Neutrophil (primary cell): ENCODE measurements around the gene ZIC1.

ENCODE experiments used
- H3K27ac ChIP-seq: fragments of 200-600 bp; sonication (generic); 2 replicates; pipeline ENCODE4 v1.5.1; 2016; ENCODE audit warnings: mild to moderate bottlenecking, moderate library complexity
- H3K27me3 ChIP-seq: fragments of 200-600 bp; sonication (generic); 2 replicates; pipeline ENCODE4 v1.6.0; 2016; ENCODE audit warnings: mild to moderate bottlenecking
- H3K36me3 ChIP-seq: fragments of 200-600 bp; sonication (generic); 2 replicates; pipeline ENCODE4 v1.5.1; 2017
- H3K4me1 ChIP-seq, 2 experiments: fragments of 200-600 bp in 1 of 2; sonication (generic) in 1 of 2; 1 replicate in 1 of 2; 2 replicates in 1 of 2; pipeline versions ENCODE4 v1.5.1 to v1.6.1; 2013 to 2016; ENCODE audit warnings: low read depth in 1 of 2, low read length in 1 of 2, mild to moderate bottlenecking in 1 of 2, moderate library complexity in 1 of 2; ENCODE audit not compliant: control insufficient read depth in 1 of 2, insufficient read depth in 1 of 2
- H3K4me3 ChIP-seq, 2 experiments: fragments of 200-600 bp in 1 of 2; sonication (generic) in 1 of 2; 1 replicate in 1 of 2; 2 replicates in 1 of 2; pipeline ENCODE4 v1.5.1; 2013 to 2016; ENCODE audit warnings: low read depth in 1 of 2, low read length in 1 of 2, mild to moderate bottlenecking in 1 of 2, moderate library complexity in 1 of 2
- H3K9me3 ChIP-seq: fragments of 200-600 bp; sonication (generic); 2 replicates; pipeline ENCODE4 v1.5.1; 2016
- TF ChIP-seq, protein P1 (sequence below): fragments of 200-600 bp; sonication (generic); IDR thresholded peaks from 2 replicates; pipeline ENCODE4 v1.5.1; 2016; ENCODE audit warnings: antibody characterized with exemption

ZIC1 gene

DNA sequence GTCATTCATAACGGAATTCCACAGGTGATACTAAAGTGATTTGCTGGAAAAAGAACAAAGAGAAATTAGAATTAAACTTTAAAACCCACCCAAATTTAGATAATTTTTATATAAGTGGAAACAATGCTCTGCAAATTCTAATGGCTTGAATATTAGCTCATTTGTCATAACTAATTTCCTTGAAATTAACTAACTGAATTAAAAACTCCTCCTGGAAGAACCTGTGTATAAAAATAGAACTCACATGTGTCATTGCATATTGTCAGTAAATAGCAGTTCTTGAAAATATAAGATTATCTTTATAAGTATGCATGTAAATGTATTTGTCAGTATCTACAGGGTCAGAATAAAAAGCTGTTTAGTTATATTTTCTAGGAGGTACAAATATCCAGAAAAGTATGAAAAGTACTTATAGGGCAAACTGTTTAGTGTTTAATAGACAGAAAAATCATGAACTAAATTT lies 16.3 kb downstream of the ZIC1 start:
- no peak overlapping the region for H3K4me3 ChIP-seq
- no peaks in the 10 kb centered on the region for H3K4me1 ChIP-seq
- TF ChIP-seq, protein P1, sequence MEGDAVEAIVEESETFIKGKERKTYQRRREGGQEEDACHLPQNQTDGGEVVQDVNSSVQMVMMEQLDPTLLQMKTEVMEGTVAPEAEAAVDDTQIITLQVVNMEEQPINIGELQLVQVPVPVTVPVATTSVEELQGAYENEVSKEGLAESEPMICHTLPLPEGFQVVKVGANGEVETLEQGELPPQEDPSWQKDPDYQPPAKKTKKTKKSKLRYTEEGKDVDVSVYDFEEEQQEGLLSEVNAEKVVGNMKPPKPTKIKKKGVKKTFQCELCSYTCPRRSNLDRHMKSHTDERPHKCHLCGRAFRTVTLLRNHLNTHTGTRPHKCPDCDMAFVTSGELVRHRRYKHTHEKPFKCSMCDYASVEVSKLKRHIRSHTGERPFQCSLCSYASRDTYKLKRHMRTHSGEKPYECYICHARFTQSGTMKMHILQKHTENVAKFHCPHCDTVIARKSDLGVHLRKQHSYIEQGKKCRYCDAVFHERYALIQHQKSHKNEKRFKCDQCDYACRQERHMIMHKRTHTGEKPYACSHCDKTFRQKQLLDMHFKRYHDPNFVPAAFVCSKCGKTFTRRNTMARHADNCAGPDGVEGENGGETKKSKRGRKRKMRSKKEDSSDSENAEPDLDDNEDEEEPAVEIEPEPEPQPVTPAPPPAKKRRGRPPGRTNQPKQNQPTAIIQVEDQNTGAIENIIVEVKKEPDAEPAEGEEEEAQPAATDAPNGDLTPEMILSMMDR = no peak
- no peak overlapping the region for H3K27ac ChIP-seq
- H3K9me3 ChIP-seq = no peaks in the 10 kb centered on the region
- no peaks in the 10 kb centered on the region for H3K36me3 ChIP-seq
- peaks cover 83% of the 10 kb centered on the region for H3K27me3 ChIP-seq

DNA sequence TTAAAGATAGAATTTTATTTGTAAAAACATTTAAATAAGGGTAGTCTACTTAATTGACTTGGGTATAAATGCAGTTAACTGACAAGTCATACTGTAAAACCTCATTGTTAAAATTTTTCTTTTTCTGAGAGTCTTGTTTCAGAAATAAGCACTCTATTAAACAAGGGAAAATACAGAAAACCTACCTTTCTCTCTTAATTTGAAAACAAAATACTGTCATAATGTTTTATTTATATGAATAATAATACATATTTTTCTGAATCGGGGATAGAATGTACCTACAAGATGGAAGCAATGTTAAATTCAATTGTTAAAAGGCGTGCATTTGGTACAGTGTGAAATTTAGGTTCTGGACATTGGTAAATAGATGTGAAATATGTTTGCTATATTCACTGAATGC lies 17.8 kb downstream of the ZIC1 start:
- Histone ChIP-seq H3K4me3 (no peak overlapping the region), H3K27ac (no peak overlapping the region), H3K9me3 (no peaks in the 10 kb centered on the region), H3K36me3 (no peaks in the 10 kb centered on the region), H3K4me1 (no peaks in the 10 kb centered on the region), H3K27me3 (peaks cover 68% of the 10 kb centered on the region)
- TF ChIP-seq, protein P1 = no peak

DNA sequence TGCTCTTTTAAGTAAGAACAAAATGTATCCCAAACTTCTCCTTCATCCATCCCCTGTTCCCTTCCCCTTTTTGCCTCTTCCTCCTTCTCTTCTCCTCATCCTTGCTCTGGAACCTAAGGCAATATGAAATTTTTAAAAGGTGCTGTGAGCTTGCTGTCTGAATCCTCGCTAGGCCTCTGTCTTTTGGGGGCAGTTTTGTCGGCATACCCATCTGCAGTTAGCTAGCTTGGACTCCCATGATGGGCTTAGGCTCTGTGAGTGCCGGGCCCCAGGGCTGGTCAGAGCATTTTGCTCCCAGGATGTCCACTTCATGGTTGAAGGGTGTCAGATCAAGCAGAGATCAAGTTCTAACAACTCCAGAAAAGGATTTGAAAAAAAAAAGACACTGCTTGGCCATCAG lies 18.6 kb downstream of the ZIC1 start:
- peaks cover 60% of the 10 kb centered on the region for H3K27me3 ChIP-seq

DNA sequence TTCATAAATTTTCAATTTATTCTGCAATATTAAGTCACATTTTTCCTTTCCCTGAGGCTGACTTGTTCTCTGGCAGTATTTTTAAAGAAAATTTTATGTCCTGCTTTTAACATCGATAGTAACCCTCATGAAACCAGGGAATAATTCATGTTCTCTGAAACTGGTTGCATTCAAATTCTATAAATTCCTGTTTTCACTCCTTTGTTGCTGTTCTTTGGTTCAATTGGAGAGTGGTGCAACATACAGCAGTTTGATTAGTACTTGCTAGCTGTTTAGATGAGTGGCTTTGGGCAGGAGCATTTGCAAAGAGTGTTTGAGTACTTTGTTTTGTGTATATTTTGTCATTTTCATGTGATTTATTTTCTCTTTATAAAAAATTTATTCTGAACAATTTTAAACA lies 19.2 kb downstream of the ZIC1 start:
- Histone ChIP-seq H3K36me3 (no peaks in the 10 kb centered on the region), H3K27ac (no peak overlapping the region), H3K4me3 (no peak overlapping the region), H3K9me3 (no peaks in the 10 kb centered on the region), H3K4me1 (no peaks in the 10 kb centered on the region), H3K27me3 (peaks cover 54% of the 10 kb centered on the region)
- TF ChIP-seq, protein P1 = no peak

More for the DNA sequence above, 18.6 kb downstream of the ZIC1 start:
- no peak overlapping the region for H3K4me3 ChIP-seq
- no peaks in the 10 kb centered on the region for H3K36me3 ChIP-seq
- TF ChIP-seq, protein P1 = no peak
- no peaks in the 10 kb centered on the region for H3K9me3 ChIP-seq
- H3K27ac ChIP-seq = no peak overlapping the region
- H3K4me1 ChIP-seq = no peaks in the 10 kb centered on the region

DNA sequence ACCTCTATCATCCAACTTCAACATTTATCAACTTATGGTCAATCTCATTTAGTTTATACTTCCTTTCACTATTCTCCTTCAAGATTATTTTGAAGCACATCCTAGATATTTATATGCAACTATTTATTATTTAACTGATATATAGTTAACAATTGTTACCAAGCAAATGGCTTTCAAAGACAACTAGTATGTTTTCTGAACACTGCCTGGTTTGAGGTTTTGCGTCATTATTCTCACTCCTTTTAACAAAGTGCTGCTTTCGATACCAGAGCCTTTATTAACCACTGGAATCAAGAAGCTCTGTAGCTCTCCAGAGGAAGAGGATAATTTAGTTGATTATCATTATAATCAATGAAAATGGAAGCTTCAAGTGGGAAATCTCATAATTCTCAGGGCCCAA lies 19.6 kb downstream of the ZIC1 start:
- Histone ChIP-seq H3K36me3 (no peaks in the 10 kb centered on the region), H3K4me3 (no peak overlapping the region), H3K27ac (no peak overlapping the region), H3K9me3 (no peaks in the 10 kb centered on the region), H3K27me3 (peaks cover 49% of the 10 kb centered on the region), H3K4me1 (no peaks in the 10 kb centered on the region)
- TF ChIP-seq, protein P1 = no peak

DNA sequence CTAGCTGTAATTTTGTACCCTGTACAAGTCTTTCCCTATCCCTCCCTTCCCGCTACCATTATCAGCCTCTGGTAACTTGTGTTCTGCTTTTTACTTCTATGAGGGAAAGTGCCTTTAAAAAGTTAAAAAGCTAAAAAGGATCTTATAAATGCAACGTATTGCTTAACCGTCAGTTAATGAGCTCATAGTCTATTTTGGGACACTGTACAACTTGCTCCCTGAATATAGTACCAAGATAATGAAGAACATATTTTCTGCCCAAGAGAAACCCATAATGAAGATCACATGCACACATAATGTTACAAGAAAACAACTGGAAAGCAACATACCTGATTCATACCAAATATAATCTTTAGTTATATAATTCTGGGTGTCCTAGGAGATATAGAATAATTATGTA lies 22.6 kb downstream of the ZIC1 start:
- TF ChIP-seq, protein P1 = no peak
- Histone ChIP-seq H3K27ac (no peak overlapping the region), H3K9me3 (no peaks in the 10 kb centered on the region), H3K4me3 (no peak overlapping the region), H3K36me3 (no peaks in the 10 kb centered on the region), H3K4me1 (no peaks in the 10 kb centered on the region), H3K27me3 (peaks cover 19% of the 10 kb centered on the region)
